Panc1 (cell line): ENCODE data around the gene LKAAEAR1.

ENCODE experiments used
- POLR2AphosphoS5 ChIP-seq: IDR thresholded peaks from 2 replicates; pipeline ENCODE4 v1.6.1; 2012; ENCODE audit warnings: mild to moderate bottlenecking, low read depth, low read length, moderate library complexity
- REST ChIP-seq, 2 experiments: IDR thresholded peaks; 2 replicates each; pipeline ENCODE4 v1.6.1; 2011 to 2012; ENCODE audit warnings: low read depth in 2 of 2, control low read depth in 1 of 2, low read length in 1 of 2, mild to moderate bottlenecking in 1 of 2, moderate library complexity in 1 of 2; ENCODE audit not compliant: insufficient read depth in 1 of 2
- SIN3A ChIP-seq: IDR thresholded peaks from 2 replicates; pipeline ENCODE4 v1.6.1; 2012; ENCODE audit warnings: low read depth, mild to moderate bottlenecking, low read length, moderate library complexity, borderline replicate concordance; ENCODE audit not compliant: insufficient read depth
- TCF7L2 ChIP-seq: IDR thresholded peaks from 2 replicates; pipeline ENCODE4 v1.6.1; 2011; ENCODE audit warnings: mild to moderate bottlenecking, low read depth, low read length, inconsistent platforms
- TF ChIP-seq, protein P1 (sequence below): fragments of 450-650 bp; IDR thresholded peaks from 2 replicates; pipeline ENCODE4 v1.5.1; 2017; ENCODE audit warnings: mild to moderate bottlenecking

DNA sequence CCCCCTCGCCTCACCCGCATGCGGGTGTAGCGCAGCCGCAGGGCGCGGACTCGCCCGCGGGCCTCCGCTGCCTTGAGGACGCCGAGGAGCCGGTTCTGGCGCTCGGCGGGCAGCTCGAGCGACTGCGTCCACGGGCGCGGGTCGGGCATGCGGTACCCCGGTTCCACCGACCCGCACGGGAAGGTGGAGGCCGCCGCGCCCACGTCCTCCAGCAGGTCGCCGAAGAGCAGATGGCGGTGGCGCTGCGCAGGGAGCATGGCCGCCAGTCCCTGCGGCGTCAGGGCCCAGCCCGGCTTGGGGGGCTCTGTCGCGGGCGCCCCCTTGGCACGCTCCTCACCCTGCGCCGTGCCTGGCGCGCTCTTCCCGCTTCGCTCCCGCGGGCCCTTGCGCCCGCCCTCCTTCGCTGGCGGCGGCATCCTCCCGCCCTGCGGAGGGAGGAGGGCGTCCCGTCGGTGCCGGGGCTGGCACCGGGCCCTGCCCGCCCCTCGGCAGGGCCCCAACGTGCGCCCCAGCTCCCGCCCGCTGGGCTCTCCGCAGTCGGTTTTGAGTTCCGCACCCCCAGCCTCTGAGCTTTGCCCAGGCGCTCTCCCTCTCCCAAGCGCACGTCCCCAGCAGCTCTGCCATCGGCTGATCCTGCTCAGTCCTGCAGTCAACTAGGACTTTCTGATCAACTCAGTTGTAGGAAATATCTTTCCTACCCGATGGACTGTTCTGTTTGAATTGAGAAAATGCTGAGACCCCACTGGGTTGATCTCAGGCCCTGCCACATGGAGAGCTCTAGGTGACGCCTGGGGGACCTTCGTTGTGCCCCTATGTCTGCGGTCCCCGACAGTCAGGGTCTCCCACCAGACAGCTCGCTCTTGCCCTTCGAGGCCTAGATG is at the start of gene LKAAEAR1:
- TF ChIP-seq, protein P1, sequence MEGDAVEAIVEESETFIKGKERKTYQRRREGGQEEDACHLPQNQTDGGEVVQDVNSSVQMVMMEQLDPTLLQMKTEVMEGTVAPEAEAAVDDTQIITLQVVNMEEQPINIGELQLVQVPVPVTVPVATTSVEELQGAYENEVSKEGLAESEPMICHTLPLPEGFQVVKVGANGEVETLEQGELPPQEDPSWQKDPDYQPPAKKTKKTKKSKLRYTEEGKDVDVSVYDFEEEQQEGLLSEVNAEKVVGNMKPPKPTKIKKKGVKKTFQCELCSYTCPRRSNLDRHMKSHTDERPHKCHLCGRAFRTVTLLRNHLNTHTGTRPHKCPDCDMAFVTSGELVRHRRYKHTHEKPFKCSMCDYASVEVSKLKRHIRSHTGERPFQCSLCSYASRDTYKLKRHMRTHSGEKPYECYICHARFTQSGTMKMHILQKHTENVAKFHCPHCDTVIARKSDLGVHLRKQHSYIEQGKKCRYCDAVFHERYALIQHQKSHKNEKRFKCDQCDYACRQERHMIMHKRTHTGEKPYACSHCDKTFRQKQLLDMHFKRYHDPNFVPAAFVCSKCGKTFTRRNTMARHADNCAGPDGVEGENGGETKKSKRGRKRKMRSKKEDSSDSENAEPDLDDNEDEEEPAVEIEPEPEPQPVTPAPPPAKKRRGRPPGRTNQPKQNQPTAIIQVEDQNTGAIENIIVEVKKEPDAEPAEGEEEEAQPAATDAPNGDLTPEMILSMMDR, result no peak; the same call in 1 of the 2 replicates
- TF ChIP-seq POLR2AphosphoS5, result no peak
- TF ChIP-seq REST (IDR thresholded peaks at IDR 0.05; ENCODE audit: insufficient read depth in 1 of 2, low read depth in 2 of 2, low read length in 1 of 2), result no peak
- no peak for TF ChIP-seq SIN3A
- no peak for TF ChIP-seq TCF7L2
